NCI-H1092 (cell line): ENCODE data around the gene SFI1.
A peak's percentile ranks its signal among the peaks of the same experiment; 100 is the strongest.
"Not testable (repeated sequence)": the region's sequence is repeated elsewhere in the genome, so short reads cannot be mapped to it uniquely, and the experiment has no call there.

Source experiments
- DNase-seq: peaks from one replicate; lab custom pipeline; 2025; lab: John Stamatoyannopoulos, UW

SFI1 gene

GRCh38 chr22:31588970-31589675, 92.8 kb downstream of the SFI1 start:
- DNase-seq, result no peak

GRCh38 chr22:31590161-31590560, 93.8 kb downstream of the SFI1 start:
- not testable (repeated sequence) for DNase-seq

- no peak for DNase-seq
Measured at GRCh38 chr22:31595271-31595670, 98.9 kb downstream of the SFI1 start.

GRCh38 chr22:31602259-31602952, 106.1 kb downstream of the SFI1 start:
- no peak for DNase-seq

GRCh38 chr22:31603081-31603525, 106.8 kb downstream of the SFI1 start:
- no peak for DNase-seq

GRCh38 chr22:31603574-31603973, 107.2 kb downstream of the SFI1 start:
- no peak for DNase-seq

- DNase-seq, result no peak
Measured at GRCh38 chr22:31604137-31604705, 107.9 kb downstream of the SFI1 start.

- no peak for DNase-seq
Measured at GRCh38 chr22:31604746-31605705, 108.7 kb downstream of the SFI1 start.

GRCh38 chr22:31605851-31606585, 109.7 kb downstream of the SFI1 start:
- no peak for DNase-seq

- DNase-seq, result no peak
Measured at GRCh38 chr22:31607696-31608095, 111.4 kb downstream of the SFI1 start.

GRCh38 chr22:31609716-31610115, 113.4 kb downstream of the SFI1 start:
- DNase-seq, result no peak

- DNase-seq, result no peak
Measured at GRCh38 chr22:31610611-31611010, 114.3 kb downstream of the SFI1 start.

- DNase-seq, result peak; percentile 50
Measured at GRCh38 chr22:31611061-31611760, 114.9 kb downstream of the SFI1 start.

GRCh38 chr22:31612891-31613285, 116.6 kb downstream of the SFI1 start:
- no peak for DNase-seq

GRCh38 chr22:31613286-31613903, 117.1 kb downstream of the SFI1 start:
- DNase-seq, result no peak

GRCh38 chr22:31613904-31614296, 117.6 kb downstream of the SFI1 start:
- no peak for DNase-seq

GRCh38 chr22:31614781-31615490, 118.6 kb downstream of the SFI1 start:
- no peak for DNase-seq

- no peak for DNase-seq
Measured at GRCh38 chr22:31615491-31615860, 119.1 kb downstream of the SFI1 start.

GRCh38 chr22:31615940-31616314, 119.6 kb downstream of the SFI1 start:
- no peak for DNase-seq
